H1 (cell line): ENCODE data around the gene NDUFS4. TPM values are rescaled to one million over a fixed set of nuclear protein-coding genes. Genes with fewer than 3 reads are reported as not detected.

Experiments
- CTCF ChIP-seq, 3 experiments: IDR thresholded peaks; 1 replicate in 2 of 3; 2 replicates in 1 of 3; pipeline versions ENCODE4 v1.5.1 to v1.6.1; 2011; ENCODE audit warnings: low read length in 3 of 3, mild to moderate bottlenecking in 3 of 3, inconsistent platforms in 2 of 3, low read depth in 1 of 3, moderate library complexity in 1 of 3; ENCODE audit not compliant: insufficient read depth in 1 of 3; ENCODE audit errors: control extremely low read depth in 1 of 3
- EZH2 ChIP-seq: fragments of 200-600 bp; sonication (generic); IDR thresholded peaks from 2 replicates; pipeline ENCODE4 v1.7.1; 2012; ENCODE audit warnings: low read depth, mild to moderate bottlenecking, moderate library complexity, low read length, inconsistent platforms; ENCODE audit not compliant: severe bottlenecking
- HDAC2 ChIP-seq, 2 experiments: fragments of 300-600 bp in 1 of 2; sonication (generic) in 1 of 2; IDR thresholded peaks; 2 replicates each; pipeline ENCODE4 v1.6.1; 2011 to 2012; ENCODE audit warnings: low read depth in 2 of 2, low read length in 2 of 2, mild to moderate bottlenecking in 2 of 2, moderate library complexity in 2 of 2, borderline replicate concordance in 1 of 2, inconsistent platforms in 1 of 2
- SIN3A ChIP-seq, 2 experiments: IDR thresholded peaks in 1 of 2; conservative IDR thresholded peaks in 1 of 2; 2 replicates each; pipeline ENCODE4 v1.6.1; 2011 to 2012; ENCODE audit warnings: low read length in 2 of 2, improper control_type of control experiment in 1 of 2, low read depth in 1 of 2, mild to moderate bottlenecking in 1 of 2
- polyA plus RNA-seq, 7 experiments: library from polyadenylated mRNA; depleted of rRNA in 3 of 7; stranded (reverse) in 5 of 7; unstranded in 2 of 7; fragments of >200 nt in 5 of 7; fragments of 200-250 nt in 2 of 7; gene quantifications; 1 replicate in 5 of 7; 2 replicates in 1 of 7; 4 replicates in 1 of 7; pipeline versions ENCODE4 v1.2.1 to v1.2.3, GENCODE V29; 2011 to 2013; ENCODE audit warnings: missing spikeins in 2 of 7, mixed read lengths in 2 of 7
- total RNA-seq: library from RNA; stranded (reverse); fragmentation: NEBNext Ultra II Directional; extraction: Animal tissue kit (Norgen Biotek cat#: 25700); gene quantifications from 2 replicates; pipeline ENCODE4 v1.2.1, GENCODE V29; 2021

Gene NDUFS4
- total and polyA plus RNA-seq, 2 of the 8 experiments (the other 6 are each of a cell fraction or from before 2014, with no cell fraction given) = 74.6 to 75.9 TPM

GRCh38 chr5:53726121-53726520 lies 165.7 kb downstream of the NDUFS4 start (continued):
- TF ChIP-seq SIN3A (conservative IDR thresholded peaks at IDR 0.05 in 1 of 2, IDR thresholded peaks at IDR 0.05 in 1 of 2; ENCODE audit: low read depth in 1 of 2, low read length in 2 of 2) = no peak
- TF ChIP-seq CTCF (IDR thresholded peaks at IDR 0.05; ENCODE audit: control extremely low read depth in 1 of 3, insufficient read depth in 1 of 3, low read depth in 1 of 3, low read length in 3 of 3) = no peak
- TF ChIP-seq EZH2 = no peak
- TF ChIP-seq HDAC2 (IDR thresholded peaks at IDR 0.05; ENCODE audit: borderline replicate concordance in 1 of 2, low read depth in 2 of 2, low read length in 2 of 2) = no peak
